ENCODE results near the gene GPR78. TPM values are rescaled to one million over a fixed set of nuclear protein-coding genes. Genes with fewer than 3 reads are reported as not detected.

The GPR78 gene, protein sequence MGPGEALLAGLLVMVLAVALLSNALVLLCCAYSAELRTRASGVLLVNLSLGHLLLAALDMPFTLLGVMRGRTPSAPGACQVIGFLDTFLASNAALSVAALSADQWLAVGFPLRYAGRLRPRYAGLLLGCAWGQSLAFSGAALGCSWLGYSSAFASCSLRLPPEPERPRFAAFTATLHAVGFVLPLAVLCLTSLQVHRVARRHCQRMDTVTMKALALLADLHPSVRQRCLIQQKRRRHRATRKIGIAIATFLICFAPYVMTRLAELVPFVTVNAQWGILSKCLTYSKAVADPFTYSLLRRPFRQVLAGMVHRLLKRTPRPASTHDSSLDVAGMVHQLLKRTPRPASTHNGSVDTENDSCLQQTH
- not detected for total RNA-seq

GRCh38 chr4:8580321-8581093 is at the start of gene GPR78:
Gene GPR78 (plus strand): TSS chr4:8580392. CDS start chr4:8580983, 591 bp downstream.
- H3K36me3 Mint-ChIP-seq (ENCODE audit: insufficient read depth in 2 of 2): no peaks in the 10 kb centered on the region
- peak; percentile 62 to 63 for ATAC-seq (replicated peaks in 1 of 2)
- peak; percentile 48 to 50 for DNase-seq
- H3K4me3 Mint-ChIP-seq: no peak within 1 kb of the TSS
- H3K4me1 Mint-ChIP-seq (ENCODE audit: low read depth): no peaks in the 10 kb centered on the region
- peaks cover 22% of the 10 kb centered on the region for H3K27me3 Mint-ChIP-seq (ENCODE audit: low read depth)
- no peaks in the 10 kb centered on the region for H3K9me3 Mint-ChIP-seq
- no peak within 1 kb of the TSS for H3K27ac Mint-ChIP-seq

GRCh38 chr4:8532245-8532781 is 47.9 kb upstream of the GPR78 start:
- no peak overlapping the region for H3K27ac Mint-ChIP-seq
- no peak for DNase-seq
- peaks cover 4 to 15% of the 10 kb centered on the region in 2 donors for H3K36me3 Mint-ChIP-seq (ENCODE audit: insufficient read depth in 2 of 2)
- no peak for ATAC-seq (replicated peaks in 1 of 2)
- H3K4me1 Mint-ChIP-seq (ENCODE audit: low read depth): no peaks in the 10 kb centered on the region
- H3K27me3 Mint-ChIP-seq (ENCODE audit: low read depth): peaks cover 6% of the 10 kb centered on the region
- H3K9me3 Mint-ChIP-seq: peaks cover 11 to 12% of the 10 kb centered on the region in 2 donors
- no peak overlapping the region for H3K4me3 Mint-ChIP-seq

GRCh38 chr4:8533274-8533865 is 46.8 kb upstream of the GPR78 start:
- Mint-ChIP-seq H3K9me3 (peaks cover 11 to 12% of the 10 kb centered on the region in 2 donors), H3K27me3 (ENCODE audit: low read depth) (peaks cover 6% of the 10 kb centered on the region), H3K4me1 (ENCODE audit: low read depth) (no peaks in the 10 kb centered on the region), H3K27ac (peak overlapping the region; percentile 68), H3K4me3 (no peak overlapping the region), H3K36me3 (ENCODE audit: insufficient read depth in 2 of 2) (peaks cover 4 to 15% of the 10 kb centered on the region in 2 donors)
- ATAC-seq (replicated peaks in 1 of 2) (no peak), DNase-seq (no peak)

- Mint-ChIP-seq H3K27ac (no peak overlapping the region), H3K36me3 (ENCODE audit: insufficient read depth in 2 of 2) (peaks cover 4 to 15% of the 10 kb centered on the region in 2 donors), H3K9me3 (peaks cover 11 to 12% of the 10 kb centered on the region in 2 donors), H3K27me3 (ENCODE audit: low read depth) (peaks cover 6% of the 10 kb centered on the region), H3K4me1 (ENCODE audit: low read depth) (no peaks in the 10 kb centered on the region), H3K4me3 (no peak overlapping the region)
- DNase-seq (no peak), ATAC-seq (replicated peaks in 1 of 2) (peak in 1 of 2 donors; percentile 71)
These were observed 46.1 kb upstream of the GPR78 start for GRCh38 chr4:8534129-8534528.

- H3K27me3 Mint-ChIP-seq (ENCODE audit: low read depth): peaks cover 6% of the 10 kb centered on the region
- DNase-seq (no peak), ATAC-seq (replicated peaks in 1 of 2) (no peak)
- no peak overlapping the region for H3K4me3 Mint-ChIP-seq
- peaks cover 11 to 12% of the 10 kb centered on the region in 2 donors for H3K9me3 Mint-ChIP-seq
- no peaks in the 10 kb centered on the region for H3K4me1 Mint-ChIP-seq (ENCODE audit: low read depth)
- H3K36me3 Mint-ChIP-seq (ENCODE audit: insufficient read depth in 2 of 2): peaks cover 4 to 15% of the 10 kb centered on the region in 2 donors
- no peak overlapping the region for H3K27ac Mint-ChIP-seq
These were observed 45.6 kb upstream of the GPR78 start for GRCh38 chr4:8534611-8535010.

- H3K27ac Mint-ChIP-seq: no peak overlapping the region
- ATAC-seq (replicated peaks in 1 of 2) (no peak), DNase-seq (no peak)
- no peak overlapping the region for H3K4me3 Mint-ChIP-seq
- H3K36me3 Mint-ChIP-seq (ENCODE audit: insufficient read depth in 2 of 2): peaks cover 4 to 15% of the 10 kb centered on the region in 2 donors
- H3K9me3 Mint-ChIP-seq: peaks cover 11 to 12% of the 10 kb centered on the region in 2 donors
- H3K27me3 Mint-ChIP-seq (ENCODE audit: low read depth): peaks cover 6% of the 10 kb centered on the region
- peaks cover 5% of the 10 kb centered on the region for H3K4me1 Mint-ChIP-seq (ENCODE audit: low read depth)
These were observed 43.7 kb upstream of the GPR78 start for GRCh38 chr4:8536467-8536866.

- H3K4me3 Mint-ChIP-seq: no peak overlapping the region
- no peaks in the 10 kb centered on the region for H3K27me3 Mint-ChIP-seq (ENCODE audit: low read depth)
- H3K4me1 Mint-ChIP-seq (ENCODE audit: low read depth): peaks cover 5% of the 10 kb centered on the region
- H3K9me3 Mint-ChIP-seq: peaks cover 10 to 11% of the 10 kb centered on the region in 2 donors
- DNase-seq (peak in 1 of 2 donors; percentile 26), ATAC-seq (replicated peaks in 1 of 2) (no peak)
- no peak overlapping the region for H3K27ac Mint-ChIP-seq
- H3K36me3 Mint-ChIP-seq (ENCODE audit: insufficient read depth in 2 of 2): peaks cover 4 to 15% of the 10 kb centered on the region in 2 donors
These were observed 43.1 kb upstream of the GPR78 start for GRCh38 chr4:8537041-8537461.

DNA sequence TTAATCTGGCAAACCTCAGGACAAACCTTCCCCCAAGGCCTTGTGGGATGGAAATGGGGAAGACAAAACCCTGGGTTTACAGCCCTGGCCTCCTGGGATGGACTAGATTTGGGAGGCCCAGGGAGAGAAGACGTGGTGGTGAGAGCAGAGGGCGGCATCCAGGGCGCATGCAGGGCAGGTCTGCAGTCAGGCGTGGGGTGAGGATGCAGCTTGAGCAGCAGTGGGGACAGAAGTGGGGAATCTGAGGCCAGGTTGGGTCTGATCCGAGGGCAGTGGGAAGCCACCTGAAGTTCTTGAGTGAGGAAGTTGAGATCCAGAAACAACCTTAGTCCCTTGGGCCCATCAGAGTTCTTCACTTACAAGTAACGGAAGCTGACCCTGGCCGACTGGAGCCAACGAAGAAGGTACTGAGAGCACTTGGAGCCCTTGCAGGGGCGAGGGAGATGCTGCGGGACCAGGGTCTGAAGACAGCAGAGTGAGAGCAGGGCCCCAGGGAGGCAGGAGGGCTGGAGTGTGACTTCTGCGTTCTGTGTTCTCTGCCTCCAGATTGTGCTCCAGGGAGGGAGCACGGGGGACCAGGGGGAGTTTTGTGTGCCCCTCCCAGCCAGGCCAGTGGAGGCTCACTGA is 42.0 kb upstream of the GPR78 start:
- ATAC-seq (replicated peaks in 1 of 2): no peak
- H3K4me3 Mint-ChIP-seq: no peak overlapping the region

DNA sequence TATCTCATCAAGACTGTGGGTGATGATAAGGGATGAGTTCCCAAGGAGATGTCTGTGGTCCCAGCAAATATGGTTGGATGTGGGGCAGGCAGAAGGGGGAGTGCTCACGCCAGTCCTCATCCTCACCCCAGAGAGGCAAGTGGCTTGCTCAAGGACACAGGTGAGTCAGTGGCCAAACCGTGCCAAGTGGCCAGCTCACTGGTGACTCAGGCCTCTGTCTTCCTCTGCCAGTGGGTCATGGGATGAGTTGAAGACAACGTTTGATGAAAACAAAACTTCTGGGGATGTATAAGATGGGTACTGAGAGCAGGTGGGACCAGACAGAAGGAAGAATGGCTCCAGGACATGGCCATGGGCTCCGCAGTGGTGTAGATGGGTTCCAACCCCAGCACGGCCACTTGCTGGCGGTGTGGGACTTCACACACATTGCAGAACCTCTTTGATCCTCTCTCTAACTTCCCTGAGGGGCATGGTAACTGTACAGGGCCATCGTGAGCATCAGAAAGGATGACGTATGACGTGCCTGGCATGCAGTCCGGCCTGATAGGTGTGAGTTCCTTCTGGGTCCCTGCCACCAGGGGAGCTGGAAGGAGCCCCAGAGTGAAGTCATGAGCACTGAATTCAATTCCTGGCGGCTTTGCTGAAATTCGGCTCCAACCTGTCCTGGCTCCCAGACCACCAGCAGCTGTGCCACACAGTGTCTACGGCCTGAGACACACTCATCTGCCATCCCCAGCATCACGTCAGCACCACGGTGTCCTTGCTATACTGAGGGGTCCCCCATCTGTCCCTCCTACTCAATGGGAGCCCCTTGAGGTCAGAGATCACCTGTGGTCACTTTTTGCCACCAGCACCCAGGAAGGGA is 41.3 kb upstream of the GPR78 start:
- H3K9me3 Mint-ChIP-seq: peaks cover 10 to 11% of the 10 kb centered on the region in 2 donors
- H3K36me3 Mint-ChIP-seq (ENCODE audit: insufficient read depth in 2 of 2): peaks cover 4 to 13% of the 10 kb centered on the region in 2 donors
- peak overlapping the region in 1 of 2 donors; percentile 76 for H3K4me3 Mint-ChIP-seq
- H3K27ac Mint-ChIP-seq: peak overlapping the region; percentile 53
- peaks cover 5% of the 10 kb centered on the region for H3K4me1 Mint-ChIP-seq (ENCODE audit: low read depth)
- DNase-seq (no peak), ATAC-seq (replicated peaks in 1 of 2) (peak in 1 of 2 donors; percentile 16)
- no peaks in the 10 kb centered on the region for H3K27me3 Mint-ChIP-seq (ENCODE audit: low read depth)

More for the DNA sequence above, 42.0 kb upstream of the GPR78 start:
- Mint-ChIP-seq H3K36me3 (ENCODE audit: insufficient read depth in 2 of 2) (peaks cover 4 to 13% of the 10 kb centered on the region in 2 donors), H3K9me3 (peaks cover 10 to 11% of the 10 kb centered on the region in 2 donors), H3K4me1 (ENCODE audit: low read depth) (peaks cover 5% of the 10 kb centered on the region), H3K27ac (no peak overlapping the region), H3K27me3 (ENCODE audit: low read depth) (no peaks in the 10 kb centered on the region)
- no peak for DNase-seq

GRCh38 chr4:8539661-8540060 is 40.5 kb upstream of the GPR78 start:
- peak; percentile 3 to 11 for DNase-seq
- Mint-ChIP-seq H3K9me3 (peaks cover 6 to 8% of the 10 kb centered on the region in 2 donors), H3K27ac (peak overlapping the region; percentile 63), H3K36me3 (ENCODE audit: insufficient read depth in 2 of 2) (peaks cover 2 to 7% of the 10 kb centered on the region in 2 donors), H3K27me3 (ENCODE audit: low read depth) (no peaks in the 10 kb centered on the region), H3K4me1 (ENCODE audit: low read depth) (peaks cover 5% of the 10 kb centered on the region), H3K4me3 (peak overlapping the region; percentile 25 to 76)
- peak; percentile 65 to 70 for ATAC-seq (replicated peaks in 1 of 2)

- H3K27ac Mint-ChIP-seq: peak overlapping the region; percentile 63
- peak; percentile 4 to 32 for DNase-seq
- peaks cover 5% of the 10 kb centered on the region for H3K4me1 Mint-ChIP-seq (ENCODE audit: low read depth)
- H3K4me3 Mint-ChIP-seq: peak overlapping the region; percentile 25 to 76
- H3K36me3 Mint-ChIP-seq (ENCODE audit: insufficient read depth in 2 of 2): peaks cover 2 to 5% of the 10 kb centered on the region in 2 donors
- ATAC-seq (replicated peaks in 1 of 2): peak; percentile 84 to 91
- no peaks in the 10 kb centered on the region for H3K27me3 Mint-ChIP-seq (ENCODE audit: low read depth)
- H3K9me3 Mint-ChIP-seq: peaks cover 4% of the 10 kb centered on the region in 2 donors
These were observed 40.1 kb upstream of the GPR78 start for GRCh38 chr4:8540072-8540471.

All from activated T-cell treated with anti-CD3 and anti-CD28 coated beads, Interleukin-2, amount 50 U/mL, for 72 hours (primary cell).